ENCODE results near the gene RREB1. TPM values are rescaled to one million over a fixed set of nuclear protein-coding genes. Genes with fewer than 3 reads are reported as not detected.

Gene RREB1
- polyA plus RNA-seq, 1 experiment = 2.6 TPM

- no peaks in the 10 kb centered on the region for H3K9me3 ChIP-seq (ENCODE audit: control insufficient read depth, insufficient read depth, low read length)
- CTCF ChIA-PET = interaction anchor here (1.1 to 1.4 kb wide), 3 partner anchors 23 to 391 kb away, joined by 3 to 5 read pairs (median 3); no protein-coding TSS in a partner anchor
- no peaks in the 10 kb centered on the region for H3K27me3 ChIP-seq (ENCODE audit: control insufficient read depth, insufficient read depth, low read length)
- no peak for DNase-seq (ENCODE audit: low read depth, low spot score)
- TF ChIP-seq CTCF (IDR thresholded peaks at IDR 0.05; ENCODE audit: low read depth, low read length) = no peak
- H3K27ac ChIP-seq (ENCODE audit: low read depth, low read length) = no peak overlapping the region
- POLR2A ChIA-PET = interaction anchor here (0.5 kb wide), 1 partner anchor 32 kb away, joined by 4 read pairs; no protein-coding TSS in a partner anchor
- H3K4me3 ChIP-seq (ENCODE audit: low read depth, low read length) = no peak overlapping the region
Observed at GRCh38 chr6:7115543-7116231, 7.9 kb downstream of the RREB1 start.

DNA sequence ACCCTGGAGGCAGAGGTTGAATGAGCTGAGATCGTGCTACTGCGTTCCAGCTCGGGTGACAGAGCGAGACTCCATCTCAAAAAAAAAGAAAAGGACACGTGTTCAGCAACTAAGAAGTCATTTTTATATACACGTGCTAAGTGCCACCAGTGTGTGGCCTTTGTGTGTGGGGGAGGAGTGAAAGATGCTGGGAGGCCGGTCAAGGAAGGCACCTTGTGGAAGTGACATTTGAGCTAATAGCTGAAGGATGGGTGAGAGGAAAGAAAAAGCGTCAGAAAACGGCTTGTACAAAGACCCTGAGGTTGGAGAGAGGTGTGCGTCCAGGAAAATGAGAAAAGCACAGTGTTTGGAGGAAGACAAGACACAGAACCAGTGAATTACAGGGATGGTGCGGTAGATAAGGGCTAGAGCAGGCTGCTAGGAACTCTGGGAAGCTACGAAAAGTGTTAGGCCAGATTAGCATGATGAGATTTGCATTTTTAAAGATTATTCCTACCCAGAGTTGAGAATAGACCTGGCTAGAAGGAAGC is 11.6 kb downstream of the RREB1 start:
- no peak overlapping the region for H3K4me3 ChIP-seq (ENCODE audit: low read depth, low read length)
- POLR2A ChIA-PET = no interaction called here
- no peaks in the 10 kb centered on the region for H3K9me3 ChIP-seq (ENCODE audit: control insufficient read depth, insufficient read depth, low read length)
- CTCF ChIA-PET = interaction anchor here (0.8 kb wide), 1 partner anchor 423 kb away, joined by 4 read pairs; no protein-coding TSS in a partner anchor
- TF ChIP-seq CTCF (IDR thresholded peaks at IDR 0.05; ENCODE audit: low read depth, low read length) = no peak
- no peaks in the 10 kb centered on the region for H3K27me3 ChIP-seq (ENCODE audit: control insufficient read depth, insufficient read depth, low read length)
- no peak for DNase-seq (ENCODE audit: low read depth, low spot score)
- no peak overlapping the region for H3K27ac ChIP-seq (ENCODE audit: low read depth, low read length)

DNA sequence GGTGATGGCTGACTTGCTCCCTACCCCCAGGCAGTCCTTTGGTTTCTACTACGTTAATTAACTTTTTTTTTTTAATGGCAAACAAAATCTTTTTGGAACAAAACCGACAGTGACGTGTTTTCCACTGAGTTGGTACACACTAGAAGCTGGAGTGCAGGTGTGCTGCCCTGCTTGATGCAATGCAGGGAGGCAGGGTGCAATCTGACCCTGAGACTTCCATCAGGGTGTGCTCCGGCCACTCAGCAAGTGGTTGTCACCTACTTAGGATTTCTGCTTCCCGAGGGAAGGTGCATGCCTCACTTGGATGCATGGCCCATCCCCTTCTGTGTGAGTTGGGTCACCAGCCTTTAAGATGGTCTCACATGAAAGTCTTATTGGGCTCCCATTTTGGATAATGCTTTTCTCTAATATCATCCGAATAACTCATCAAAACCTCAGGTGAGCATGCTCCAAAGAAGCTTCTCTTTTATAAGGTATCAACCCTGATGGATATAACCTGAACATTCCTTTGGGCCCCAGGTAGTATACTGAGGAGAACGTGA is 14.0 kb downstream of the RREB1 start:
- Histone ChIP-seq H3K9me3 (ENCODE audit: control insufficient read depth, insufficient read depth, low read length) (no peaks in the 10 kb centered on the region), H3K27me3 (ENCODE audit: control insufficient read depth, insufficient read depth, low read length) (no peaks in the 10 kb centered on the region), H3K27ac (ENCODE audit: low read depth, low read length) (no peak overlapping the region), H3K4me3 (ENCODE audit: low read depth, low read length) (no peak overlapping the region)
- no peak for DNase-seq (ENCODE audit: low read depth, low spot score)
- no peak for TF ChIP-seq CTCF (IDR thresholded peaks at IDR 0.05; ENCODE audit: low read depth, low read length)
- CTCF ChIA-PET = no interaction called here
- POLR2A ChIA-PET = no interaction called here

DNA sequence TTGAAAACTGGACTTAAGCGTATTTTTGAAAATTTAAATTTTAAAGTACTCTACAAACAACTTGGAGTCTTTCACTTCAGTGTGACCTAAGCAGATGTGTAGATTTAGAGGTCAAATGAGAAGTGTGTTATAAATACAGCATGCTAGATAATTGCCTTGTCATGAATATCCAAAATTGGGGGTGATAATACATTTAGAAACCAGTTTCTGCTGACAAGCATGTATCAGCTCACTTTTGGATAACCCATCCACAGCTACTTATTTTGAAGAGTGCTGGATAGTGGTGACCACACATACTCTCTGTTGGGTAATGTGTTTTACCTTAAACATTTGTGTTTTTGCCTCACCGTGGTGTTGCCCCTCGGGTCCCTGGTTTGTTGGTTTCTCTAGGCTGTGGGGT is 14.9 kb downstream of the RREB1 start:
- no peak for TF ChIP-seq CTCF (IDR thresholded peaks at IDR 0.05; ENCODE audit: low read depth, low read length)
- DNase-seq (ENCODE audit: low read depth, low spot score) = no peak
- CTCF ChIA-PET = no interaction called here
- POLR2A ChIA-PET = no interaction called here
- no peaks in the 10 kb centered on the region for H3K27me3 ChIP-seq (ENCODE audit: control insufficient read depth, insufficient read depth, low read length)
- no peaks in the 10 kb centered on the region for H3K9me3 ChIP-seq (ENCODE audit: control insufficient read depth, insufficient read depth, low read length)
- H3K27ac ChIP-seq (ENCODE audit: low read depth, low read length) = no peak overlapping the region
- H3K4me3 ChIP-seq (ENCODE audit: low read depth, low read length) = no peak overlapping the region

DNA sequence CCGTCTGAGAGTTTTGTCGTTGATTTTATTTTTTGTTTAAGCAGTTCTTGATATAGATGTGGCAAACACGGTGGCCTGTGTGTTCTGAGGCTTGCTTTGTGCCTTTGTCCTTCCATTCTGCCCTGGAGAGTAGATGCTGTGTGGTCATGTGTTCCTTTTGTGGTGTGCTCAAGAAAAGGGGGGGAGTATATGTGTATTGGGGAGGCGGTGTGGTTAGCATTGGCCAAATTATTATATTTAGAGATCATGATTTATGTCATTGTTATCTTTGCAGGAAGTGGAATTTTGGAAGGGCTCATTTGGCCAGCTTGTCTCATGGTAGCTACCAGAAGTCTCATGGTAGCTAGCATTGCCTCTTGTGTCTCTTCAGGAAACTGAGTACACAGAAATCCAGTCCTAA is 16.4 kb downstream of the RREB1 start:
- Histone ChIP-seq H3K9me3 (ENCODE audit: control insufficient read depth, insufficient read depth, low read length) (no peaks in the 10 kb centered on the region), H3K27ac (ENCODE audit: low read depth, low read length) (no peak overlapping the region), H3K4me3 (ENCODE audit: low read depth, low read length) (no peak overlapping the region), H3K27me3 (ENCODE audit: control insufficient read depth, insufficient read depth, low read length) (no peaks in the 10 kb centered on the region)
- POLR2A ChIA-PET = no interaction called here
- DNase-seq (ENCODE audit: low read depth, low spot score) = no peak
- TF ChIP-seq CTCF (IDR thresholded peaks at IDR 0.05; ENCODE audit: low read depth, low read length) = no peak
- CTCF ChIA-PET = no interaction called here
